ENCODE results near the gene TMEM132A.

- no peak for TF ChIP-seq CTCF (IDR thresholded peaks at IDR 0.05; ENCODE audit: low read length)
- TF ChIP-seq EZH2phosphoT487 (IDR thresholded peaks at IDR 0.05; ENCODE audit: low read length), result no peak
- TF ChIP-seq EZH2 (optimal IDR thresholded peaks at IDR 0.05; ENCODE audit: low read depth, low read length), result no peak
Observed at GRCh38 chr11:60935676-60936442, 11.6 kb downstream of the TMEM132A start.
